A549 (cell line): ENCODE measurements around the gene OR10H2.

Experiments used
- CHD2 ChIP-seq: fragments of 150-350 bp; IDR thresholded peaks from 2 replicates; pipeline ENCODE4 v1.6.1; 2014; ENCODE audit warnings: low read length; ENCODE audit not compliant: partially characterized antibody
- CTCF ChIP-seq: fragments of >200 bp; sonication (Bioruptor Twin); formaldehyde crosslinking; IDR thresholded peaks from 3 replicates; pipeline ENCODE4 v1.5.1; 2016
- EP300 ChIP-seq, 2 experiments: fragments of >200 bp; sonication (Bioruptor Twin); formaldehyde crosslinking; IDR thresholded peaks; 2 replicates in 1 of 2; 3 replicates in 1 of 2; pipeline ENCODE4 v1.6.1; 2016 to 2017
- MAFK ChIP-seq: fragments of 450-650 bp; IDR thresholded peaks from 2 replicates; pipeline ENCODE4 v1.6.1; 2014; ENCODE audit not compliant: partially characterized antibody
- MAZ ChIP-seq: fragments of 150-350 bp; IDR thresholded peaks from 2 replicates; pipeline ENCODE4 v1.6.1; 2014; ENCODE audit warnings: antibody characterized with exemption, low read depth, low read length, borderline replicate concordance
- MYC ChIP-seq: IDR thresholded peaks from 2 replicates; pipeline ENCODE4 v1.6.1; 2012; ENCODE audit warnings: mild to moderate bottlenecking, inconsistent platforms, low read length, improper control_type of control experiment, borderline replicate concordance
- POLR2A ChIP-seq: IDR thresholded peaks from 2 replicates; pipeline ENCODE4 v1.6.1; 2012; ENCODE audit warnings: mild to moderate bottlenecking, low read length
- ZC3H11A ChIP-seq: fragments of 450-650 bp; IDR thresholded peaks from 2 replicates; pipeline ENCODE4 v1.6.1; 2014; ENCODE audit warnings: antibody characterized with exemption, mild to moderate bottlenecking
- ZSCAN20 ChIP-seq: fragments of 250-450 bp; sonication (Bioruptor Pico); IDR thresholded peaks from 2 replicates; pipeline ENCODE4 v1.8.0; 2022; ENCODE audit warnings: mild to moderate bottlenecking, moderate library complexity
- TF ChIP-seq, protein P1 (sequence below): fragments of 250-450 bp; sonication (Bioruptor Pico); IDR thresholded peaks from 2 replicates; pipeline ENCODE4 v1.5.0; 2021; ENCODE audit warnings: mild to moderate bottlenecking, moderate library complexity, borderline replicate concordance
- TF ChIP-seq, protein P2 (sequence below): fragments of 200-600 bp; sonication (generic); IDR thresholded peaks from 2 replicates; pipeline ENCODE4 v1.6.1; 2016; ENCODE audit warnings: antibody characterized with exemption, mild to moderate bottlenecking, moderate library complexity

- TF ChIP-seq ZSCAN20 (CRISPR knock-in tag) (no peak), CTCF (no peak), POLR2A (no peak), EP300 (IDR thresholded peaks at IDR 0.05) (no peak), CHD2 (no peak), ZC3H11A (no peak), MYC (no peak), MAFK (no peak), MAZ (no peak)
- TF ChIP-seq, protein P1, sequence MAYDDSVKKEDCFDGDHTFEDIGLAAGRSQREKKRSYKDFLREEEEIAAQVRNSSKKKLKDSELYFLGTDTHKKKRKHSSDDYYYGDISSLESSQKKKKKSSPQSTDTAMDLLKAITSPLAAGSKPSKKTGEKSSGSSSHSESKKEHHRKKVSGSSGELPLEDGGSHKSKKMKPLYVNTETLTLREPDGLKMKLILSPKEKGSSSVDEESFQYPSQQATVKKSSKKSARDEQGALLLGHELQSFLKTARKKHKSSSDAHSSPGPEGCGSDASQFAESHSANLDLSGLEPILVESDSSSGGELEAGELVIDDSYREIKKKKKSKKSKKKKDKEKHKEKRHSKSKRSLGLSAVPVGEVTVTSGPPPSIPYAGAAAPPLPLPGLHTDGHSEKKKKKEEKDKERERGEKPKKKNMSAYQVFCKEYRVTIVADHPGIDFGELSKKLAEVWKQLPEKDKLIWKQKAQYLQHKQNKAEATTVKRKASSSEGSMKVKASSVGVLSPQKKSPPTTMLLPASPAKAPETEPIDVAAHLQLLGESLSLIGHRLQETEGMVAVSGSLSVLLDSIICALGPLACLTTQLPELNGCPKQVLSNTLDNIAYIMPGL (CRISPR knock-in tag): no peak
- TF ChIP-seq, protein P2, sequence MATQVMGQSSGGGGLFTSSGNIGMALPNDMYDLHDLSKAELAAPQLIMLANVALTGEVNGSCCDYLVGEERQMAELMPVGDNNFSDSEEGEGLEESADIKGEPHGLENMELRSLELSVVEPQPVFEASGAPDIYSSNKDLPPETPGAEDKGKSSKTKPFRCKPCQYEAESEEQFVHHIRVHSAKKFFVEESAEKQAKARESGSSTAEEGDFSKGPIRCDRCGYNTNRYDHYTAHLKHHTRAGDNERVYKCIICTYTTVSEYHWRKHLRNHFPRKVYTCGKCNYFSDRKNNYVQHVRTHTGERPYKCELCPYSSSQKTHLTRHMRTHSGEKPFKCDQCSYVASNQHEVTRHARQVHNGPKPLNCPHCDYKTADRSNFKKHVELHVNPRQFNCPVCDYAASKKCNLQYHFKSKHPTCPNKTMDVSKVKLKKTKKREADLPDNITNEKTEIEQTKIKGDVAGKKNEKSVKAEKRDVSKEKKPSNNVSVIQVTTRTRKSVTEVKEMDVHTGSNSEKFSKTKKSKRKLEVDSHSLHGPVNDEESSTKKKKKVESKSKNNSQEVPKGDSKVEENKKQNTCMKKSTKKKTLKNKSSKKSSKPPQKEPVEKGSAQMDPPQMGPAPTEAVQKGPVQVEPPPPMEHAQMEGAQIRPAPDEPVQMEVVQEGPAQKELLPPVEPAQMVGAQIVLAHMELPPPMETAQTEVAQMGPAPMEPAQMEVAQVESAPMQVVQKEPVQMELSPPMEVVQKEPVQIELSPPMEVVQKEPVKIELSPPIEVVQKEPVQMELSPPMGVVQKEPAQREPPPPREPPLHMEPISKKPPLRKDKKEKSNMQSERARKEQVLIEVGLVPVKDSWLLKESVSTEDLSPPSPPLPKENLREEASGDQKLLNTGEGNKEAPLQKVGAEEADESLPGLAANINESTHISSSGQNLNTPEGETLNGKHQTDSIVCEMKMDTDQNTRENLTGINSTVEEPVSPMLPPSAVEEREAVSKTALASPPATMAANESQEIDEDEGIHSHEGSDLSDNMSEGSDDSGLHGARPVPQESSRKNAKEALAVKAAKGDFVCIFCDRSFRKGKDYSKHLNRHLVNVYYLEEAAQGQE: no peak
Observed at GRCh38 chr19:15776991-15777970, 49.5 kb downstream of the OR10H2 start.
